GM18511 (cell line): ENCODE data around the gene FBXO5.
"Not testable (repeated sequence)": the region's sequence is repeated elsewhere in the genome, so short reads cannot be mapped to it uniquely, and the experiment has no call there.

Experiments used
- ATAC-seq: cut with Tn5 transposase; IDR thresholded peaks from one replicate; pipeline ENCODE4 v1.9.1; 2021; ENCODE audit warnings: mild to moderate bottlenecking, moderate library complexity; ENCODE audit not compliant: unreplicated experiment

Gene FBXO5

DNA sequence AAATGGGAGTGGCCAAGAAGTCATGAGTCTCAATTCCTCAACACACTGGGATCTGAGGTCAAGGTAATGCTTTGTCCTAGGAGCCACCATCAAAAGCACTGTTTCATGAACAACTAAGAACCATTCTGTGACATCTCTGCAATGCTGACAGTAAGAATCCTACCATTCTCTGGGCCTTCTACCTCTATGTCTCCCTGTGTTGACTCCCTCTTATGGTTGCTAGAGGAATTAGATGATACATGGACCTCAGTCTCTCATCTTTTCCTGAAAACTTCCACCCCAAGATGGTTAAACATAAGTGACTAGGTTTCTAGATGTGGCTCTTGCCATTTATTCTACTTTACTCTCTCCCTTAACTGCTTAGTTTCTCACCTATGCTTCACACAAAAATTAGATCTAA lies 10.6 kb upstream of the FBXO5 start:
- ATAC-seq = no peak

DNA sequence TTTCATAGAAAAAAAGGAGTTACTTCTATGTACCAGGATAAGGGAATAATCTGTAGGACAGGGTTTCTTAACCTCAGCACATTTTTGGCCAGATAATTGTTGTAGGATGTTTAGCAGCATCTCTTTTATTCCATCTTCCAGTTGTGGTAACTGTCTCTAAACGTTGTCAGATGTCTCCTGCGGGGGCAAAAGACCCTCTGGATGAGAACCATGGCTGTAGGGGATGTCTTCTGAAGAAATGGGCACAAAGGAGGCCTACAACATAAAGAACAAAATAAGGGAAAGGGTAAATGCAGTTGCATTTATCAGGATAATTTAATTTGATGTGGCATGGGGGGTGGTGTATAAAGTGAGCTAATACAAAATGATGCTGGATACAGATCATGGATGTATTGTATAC lies 4.1 kb upstream of the FBXO5 start:
- ATAC-seq = no peak

DNA sequence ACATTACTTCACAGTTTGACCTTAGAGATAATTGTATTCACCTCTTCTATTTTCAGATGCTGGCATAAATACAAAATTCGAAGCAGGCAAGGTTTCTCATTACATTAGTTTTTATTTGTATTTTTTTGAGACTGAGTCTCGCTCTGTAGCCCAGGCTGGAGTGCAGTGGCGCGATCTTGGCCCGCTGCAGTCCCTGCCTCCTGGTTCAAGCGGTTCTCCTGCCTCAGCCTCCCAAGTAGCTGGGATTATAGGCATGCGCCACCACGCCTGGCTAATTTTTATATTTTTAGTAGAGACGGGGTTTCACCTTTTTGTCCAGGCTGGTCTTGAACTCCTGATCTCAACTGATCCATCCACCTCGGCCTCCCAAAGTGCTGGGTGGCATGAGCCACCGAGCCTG lies 2.5 kb upstream of the FBXO5 start:
- ATAC-seq = not testable (repeated sequence)

DNA sequence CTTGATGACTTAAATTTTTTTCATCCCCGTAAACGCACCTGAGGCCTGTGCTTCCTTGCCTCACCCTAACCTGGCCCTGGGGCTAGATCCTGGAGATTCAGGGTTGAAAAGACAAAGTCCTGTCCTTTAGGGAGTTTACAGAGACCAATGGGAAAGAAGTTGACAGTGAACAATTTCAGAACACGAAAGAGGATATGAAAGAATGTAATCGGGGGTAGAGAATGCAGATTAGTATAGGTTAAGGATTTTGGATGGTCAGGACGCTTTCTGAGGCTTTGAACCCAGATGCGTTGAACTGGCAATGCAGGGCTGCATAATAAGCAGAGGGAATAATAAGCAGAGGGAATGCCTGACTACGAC lies 1.7 kb upstream of the FBXO5 start:
- peak; percentile 27 for ATAC-seq

DNA sequence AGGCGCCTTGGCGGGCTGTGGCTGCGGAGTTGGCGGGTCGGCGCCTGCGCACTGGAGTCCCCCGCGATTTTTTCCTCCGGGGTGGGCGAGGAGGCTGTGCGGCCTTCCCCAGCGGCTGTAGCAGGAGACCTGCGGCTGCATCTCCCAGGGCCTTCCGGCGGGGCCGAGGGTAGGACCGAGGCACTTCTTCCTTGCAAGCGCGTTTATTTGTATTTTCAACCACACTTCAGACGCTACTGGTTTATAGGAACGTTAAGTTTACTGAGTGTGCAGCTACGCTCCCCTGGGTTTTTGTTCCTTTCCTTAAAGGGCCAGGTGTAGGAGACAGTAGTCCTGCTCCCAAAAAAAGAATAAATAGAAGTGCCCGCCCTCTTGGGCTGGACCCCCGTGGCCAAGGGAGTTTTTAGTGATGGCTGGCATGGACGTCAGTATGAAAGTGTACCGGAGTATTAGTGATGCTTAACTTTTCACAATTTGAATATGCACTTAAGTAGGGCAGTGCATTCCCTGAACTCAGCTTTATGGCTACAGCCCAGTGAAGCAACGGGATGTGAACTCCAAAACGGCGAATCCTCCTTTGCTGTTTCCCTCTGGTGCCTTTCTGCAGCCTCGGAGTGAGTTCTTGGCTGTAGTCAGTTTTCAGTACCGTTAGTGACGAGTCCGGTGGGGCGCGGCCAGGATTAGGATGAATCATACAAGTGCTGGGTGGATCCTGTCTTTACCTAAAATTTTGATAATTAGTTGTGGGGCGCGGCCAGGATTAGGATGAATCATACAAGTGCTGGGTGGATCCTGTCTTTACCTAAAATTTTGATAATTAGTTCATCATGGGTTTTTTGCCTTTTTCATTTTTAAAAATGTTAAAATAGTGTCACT lies 1.0 kb upstream of the FBXO5 start:
- peak; percentile 29 for ATAC-seq

DNA sequence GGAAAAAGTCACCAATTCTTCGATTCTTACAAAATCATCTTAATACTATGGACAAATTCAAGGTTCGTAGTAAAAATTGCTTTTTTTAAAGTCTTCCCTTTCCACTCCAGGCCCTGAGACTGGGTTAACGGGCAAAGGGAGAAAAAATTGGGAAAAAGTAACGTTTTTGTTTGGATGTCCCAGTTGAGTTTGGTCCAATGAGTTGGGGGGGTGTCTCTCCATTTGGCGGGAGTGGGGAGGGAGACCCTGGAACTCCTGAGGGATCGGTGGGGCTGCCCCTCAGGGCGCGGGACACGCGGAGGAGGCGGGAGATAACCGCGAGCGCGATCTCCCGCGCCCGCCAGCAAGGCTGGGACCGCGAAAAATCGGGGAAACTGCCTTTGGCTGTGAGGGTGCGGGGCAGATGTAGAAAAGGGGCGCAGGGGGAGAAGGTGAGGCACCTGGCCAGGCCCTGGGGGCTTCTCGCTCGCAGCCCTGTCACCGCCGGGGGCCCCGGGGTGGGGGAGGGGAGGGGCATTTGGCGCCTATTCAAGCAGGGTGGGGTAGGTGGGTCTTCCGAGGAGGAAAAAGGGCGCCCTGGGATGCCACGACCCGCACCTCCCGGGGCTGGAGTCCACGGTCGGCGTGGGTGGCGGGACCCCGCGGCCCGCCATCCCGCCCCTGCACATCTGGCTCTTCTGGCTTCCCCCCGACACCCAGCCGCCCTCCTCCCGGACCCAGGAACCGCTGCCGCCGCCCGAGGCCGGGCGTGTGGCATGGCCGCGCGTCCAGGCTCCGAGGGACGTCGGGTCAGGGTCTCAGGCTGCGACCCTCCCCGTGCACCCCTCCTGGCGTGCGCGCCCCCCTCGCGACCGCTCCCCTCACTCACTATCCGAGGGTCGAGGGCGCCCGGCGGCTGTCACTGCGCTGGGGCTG lies 595 bp downstream of the FBXO5 start:
- ATAC-seq = no peak

DNA sequence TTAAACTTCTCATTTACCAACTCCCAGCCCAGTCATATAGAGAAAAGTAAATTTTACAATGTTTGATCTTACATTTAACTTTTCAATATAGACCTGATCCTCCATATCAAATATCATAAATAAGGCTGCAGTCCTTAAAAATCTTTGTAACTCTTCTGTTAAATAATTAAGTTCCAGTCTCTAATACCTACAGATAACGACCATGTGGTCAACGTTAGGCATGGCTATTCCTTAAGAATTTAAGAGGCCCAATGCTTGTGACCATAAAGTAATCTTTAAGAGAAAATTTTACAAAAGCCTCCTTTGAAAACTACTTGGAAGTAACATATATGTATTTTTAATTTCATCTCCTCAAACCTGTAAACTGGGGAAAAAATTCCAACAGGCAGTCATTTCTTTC lies 1.6 kb downstream of the FBXO5 start:
- ATAC-seq = no peak

DNA sequence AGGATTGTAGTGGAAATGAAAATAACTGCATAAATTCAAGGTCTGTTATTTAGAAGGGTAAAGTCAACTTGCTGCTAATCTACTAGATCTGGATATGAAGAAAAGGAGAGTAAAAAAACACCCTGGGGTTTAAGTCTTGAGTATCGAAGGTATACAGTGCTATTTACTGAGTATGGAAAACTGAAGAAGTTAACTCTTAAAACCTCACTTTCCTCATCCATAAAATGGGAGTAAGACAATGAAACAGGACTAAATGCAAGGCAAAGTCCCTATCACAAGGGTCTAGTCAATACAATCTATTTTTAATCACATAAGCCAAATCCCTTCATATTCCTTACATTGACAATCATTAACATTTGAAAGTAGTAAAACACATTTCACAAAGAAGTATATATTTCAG lies 2.2 kb downstream of the FBXO5 start:
- no peak for ATAC-seq

DNA sequence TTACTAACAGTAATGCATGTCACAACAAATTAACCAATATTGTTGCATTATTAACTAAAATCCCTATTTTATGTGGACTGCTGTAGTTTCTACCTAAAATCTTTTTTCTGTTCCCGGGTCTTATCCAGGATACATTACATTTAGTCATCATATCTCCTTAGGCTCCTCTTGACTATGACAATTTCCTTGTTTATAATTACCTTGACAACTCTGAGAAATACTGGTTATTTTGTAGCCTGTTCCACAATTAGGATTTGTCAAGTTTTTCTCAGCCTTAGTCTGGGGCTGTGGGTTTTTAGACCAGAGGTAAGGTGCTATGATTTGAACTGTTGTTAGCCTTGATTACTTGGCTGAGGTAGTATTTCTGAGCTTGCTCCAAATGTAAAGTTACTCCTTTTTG lies 3.7 kb downstream of the FBXO5 start:
- ATAC-seq = no peak

DNA sequence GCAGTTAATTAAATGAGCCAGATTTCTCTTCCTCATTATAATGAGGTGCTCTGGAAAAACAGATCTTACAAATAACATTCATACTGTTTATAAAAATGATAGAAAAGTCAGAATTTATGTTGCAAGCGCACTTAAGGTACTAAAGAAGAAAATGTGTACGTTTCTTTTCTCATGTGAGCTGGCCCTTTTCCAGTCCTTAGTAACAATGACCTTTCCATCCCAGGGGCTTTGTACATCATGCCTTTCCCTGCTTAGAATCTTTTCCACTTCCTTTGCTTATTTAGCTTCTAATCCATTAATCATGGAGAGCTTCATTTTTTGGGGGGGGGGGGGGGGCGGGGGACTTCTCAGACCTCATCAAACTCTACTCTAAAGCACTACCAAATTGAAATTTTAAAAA lies 4.8 kb downstream of the FBXO5 start:
- no peak for ATAC-seq

DNA sequence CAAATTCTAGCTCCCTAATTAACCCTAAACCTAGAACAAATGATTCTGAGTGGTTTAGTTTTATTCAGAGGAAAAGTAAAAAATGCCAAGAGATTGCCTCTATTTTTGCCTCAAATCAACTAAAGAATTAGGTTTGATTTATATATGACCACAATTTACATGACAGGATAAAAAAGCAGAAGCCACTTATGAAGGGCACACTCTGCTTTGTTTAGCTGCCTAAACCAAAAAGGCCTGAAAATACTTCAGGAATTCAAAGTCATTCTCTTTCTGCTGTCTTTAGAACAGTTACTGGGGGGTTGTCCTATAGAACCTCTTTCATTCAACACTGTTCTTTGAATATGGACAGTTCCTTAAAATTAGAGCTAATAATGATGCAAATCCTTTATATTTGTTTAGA lies 5.3 kb downstream of the FBXO5 start:
- no peak for ATAC-seq

DNA sequence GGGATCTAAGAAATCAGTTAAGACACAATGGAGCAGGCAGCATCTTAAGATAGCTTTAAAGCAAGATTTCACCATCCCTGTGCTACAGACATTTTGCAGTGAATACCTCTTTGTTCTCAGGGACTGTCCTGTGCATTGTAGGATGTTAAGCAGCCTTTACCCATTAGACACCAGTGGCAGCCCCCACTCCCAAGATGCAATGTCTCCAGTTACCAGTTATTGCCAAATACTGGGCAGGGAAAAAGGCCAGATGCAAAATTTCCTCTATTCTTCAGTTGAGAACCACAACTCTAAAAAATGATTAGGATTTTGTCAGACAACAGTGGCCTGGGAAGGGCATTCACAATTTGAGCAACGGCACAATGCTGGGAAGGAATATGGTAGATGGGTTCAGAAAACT lies 6.1 kb downstream of the FBXO5 start:
- no peak for ATAC-seq

DNA sequence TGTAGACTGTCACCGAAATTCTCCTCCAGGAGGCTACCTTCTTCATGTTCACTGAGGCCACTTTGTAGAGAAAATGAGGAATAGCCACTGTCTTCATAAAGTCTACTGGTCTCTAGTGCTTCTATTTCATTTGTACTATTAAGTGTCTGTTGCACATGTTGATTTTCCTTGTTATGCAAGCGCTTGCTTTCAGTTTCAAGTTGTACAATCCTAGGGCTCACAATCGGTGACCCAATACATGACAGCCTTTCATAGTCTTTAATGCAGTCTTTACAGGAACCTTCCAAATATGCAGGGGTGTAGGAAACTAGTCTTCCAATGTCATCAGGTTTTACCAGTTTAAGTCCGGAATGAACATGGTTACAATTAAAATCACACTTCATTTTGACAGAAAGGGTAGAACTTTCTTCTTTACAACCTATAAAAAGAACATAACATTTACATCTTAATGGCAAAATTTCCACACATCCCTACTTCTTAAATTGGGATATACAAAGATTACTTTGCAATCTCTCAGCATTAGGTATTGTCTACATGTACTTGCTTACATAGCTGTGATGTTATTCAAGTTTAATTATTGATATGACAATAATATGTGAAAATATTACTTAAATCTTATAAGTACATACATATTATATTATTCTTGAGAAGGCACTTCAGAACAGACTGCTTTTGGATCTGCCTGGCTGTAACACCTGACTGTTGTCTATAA lies 7.5 kb downstream of the FBXO5 start:
- peak; percentile 55 for ATAC-seq

DNA sequence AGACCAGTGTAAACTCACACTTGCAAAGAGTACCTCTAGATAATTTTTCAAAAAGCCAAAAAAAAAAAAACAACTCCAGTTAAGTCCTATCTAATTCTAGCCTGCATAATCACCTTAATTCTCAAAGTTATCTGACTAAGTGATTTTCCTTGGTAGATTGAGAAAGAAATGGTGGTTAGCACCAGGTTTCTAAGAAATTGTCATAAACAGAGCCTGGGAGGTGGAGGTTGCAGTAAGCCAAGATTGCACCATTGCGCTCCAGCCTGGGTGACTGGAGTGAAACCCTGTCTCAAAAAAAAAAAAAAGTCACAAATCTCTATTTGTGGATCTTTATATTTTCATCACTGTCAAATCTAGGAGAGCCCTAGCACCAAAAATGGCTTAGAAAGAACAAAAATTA lies 8.9 kb downstream of the FBXO5 start:
- no peak for ATAC-seq

DNA sequence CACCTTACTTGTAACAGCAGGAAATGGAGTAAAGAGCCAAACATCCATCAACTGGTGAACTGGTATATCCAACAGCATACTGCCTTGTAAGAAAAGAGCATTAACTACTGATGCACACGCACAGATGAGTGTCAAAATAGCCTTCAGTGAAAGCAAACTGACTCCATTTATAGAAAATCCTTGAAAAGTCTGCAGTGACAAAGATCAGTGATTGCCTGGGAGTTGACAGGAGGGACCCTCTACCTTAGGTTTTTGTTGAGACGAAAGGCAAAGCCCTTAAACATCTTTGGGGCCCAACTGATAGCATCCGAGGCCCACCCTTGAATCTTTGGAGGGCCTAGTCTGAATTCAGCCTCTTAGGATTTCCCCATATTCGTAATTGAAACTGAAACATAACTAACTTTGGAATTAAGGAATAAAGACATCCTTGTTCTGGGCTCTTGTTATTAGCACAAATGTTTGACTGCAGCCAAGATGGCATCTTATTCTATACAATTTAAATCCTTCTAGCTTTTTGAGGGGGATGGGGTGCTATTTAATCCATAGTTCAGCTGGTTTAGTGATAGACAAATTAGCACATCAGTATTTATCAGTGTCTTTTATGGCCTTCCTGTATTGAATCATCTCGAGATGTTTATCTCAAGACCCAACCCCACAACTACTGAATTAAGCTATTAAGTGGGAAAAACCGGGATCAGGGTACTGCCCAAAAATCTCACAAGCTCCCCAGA lies 13.0 kb downstream of the FBXO5 start:
- no peak for ATAC-seq

DNA sequence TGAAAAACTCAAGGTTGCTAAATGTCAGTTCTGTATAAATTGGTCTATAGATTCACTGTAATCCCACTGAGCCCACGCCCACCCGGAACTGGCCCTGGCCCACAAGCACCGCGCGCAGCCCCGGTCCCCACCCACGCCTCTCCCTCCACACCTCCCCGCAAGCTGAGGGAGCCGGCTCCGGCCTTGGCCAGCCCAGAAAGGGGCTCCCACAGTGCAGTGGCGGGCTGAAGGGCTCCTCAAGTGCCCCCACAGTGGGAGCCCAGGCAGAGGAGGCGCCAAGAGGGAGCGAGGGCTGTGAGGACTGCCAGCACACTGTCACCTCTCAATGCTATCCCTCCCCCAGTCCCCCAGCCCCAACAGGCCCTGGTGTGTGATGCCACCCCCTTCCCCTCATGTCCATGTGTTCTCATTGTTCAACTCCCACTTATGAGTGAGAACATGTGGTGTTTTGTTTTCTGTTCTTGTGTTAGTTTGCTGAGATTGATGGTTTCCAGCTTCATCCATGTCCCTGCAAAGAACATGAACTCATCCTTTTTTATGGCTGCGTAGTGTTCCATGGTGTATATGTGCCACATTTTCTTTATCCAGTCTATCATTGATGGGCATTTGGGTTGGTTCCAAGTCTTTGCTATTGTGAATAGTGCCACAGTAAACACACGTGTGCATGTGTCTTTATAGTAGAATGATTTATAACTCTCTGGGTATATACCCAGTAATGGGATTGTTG lies 16.5 kb downstream of the FBXO5 start:
- ATAC-seq = not testable (repeated sequence)

DNA sequence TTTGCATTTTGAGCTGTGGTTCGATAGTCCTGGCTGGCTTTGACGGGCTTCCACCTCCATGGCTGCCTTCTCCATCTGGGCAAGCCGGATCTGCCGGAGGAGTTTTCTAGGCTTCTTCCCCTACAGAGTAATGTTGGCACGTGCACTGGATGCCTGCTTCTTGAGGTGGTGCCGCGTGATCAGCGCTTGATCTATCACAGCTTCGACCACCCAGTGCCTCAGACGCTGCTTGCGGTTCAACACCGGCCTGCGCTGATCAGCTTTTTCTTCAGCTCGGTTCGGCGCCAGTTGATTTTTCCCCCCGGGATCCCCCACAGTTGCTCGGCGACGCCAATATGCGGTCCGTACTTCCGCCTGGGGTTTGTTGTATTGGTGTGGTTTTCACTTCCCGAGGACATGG lies 23.5 kb downstream of the FBXO5 start:
- ATAC-seq = no peak

DNA sequence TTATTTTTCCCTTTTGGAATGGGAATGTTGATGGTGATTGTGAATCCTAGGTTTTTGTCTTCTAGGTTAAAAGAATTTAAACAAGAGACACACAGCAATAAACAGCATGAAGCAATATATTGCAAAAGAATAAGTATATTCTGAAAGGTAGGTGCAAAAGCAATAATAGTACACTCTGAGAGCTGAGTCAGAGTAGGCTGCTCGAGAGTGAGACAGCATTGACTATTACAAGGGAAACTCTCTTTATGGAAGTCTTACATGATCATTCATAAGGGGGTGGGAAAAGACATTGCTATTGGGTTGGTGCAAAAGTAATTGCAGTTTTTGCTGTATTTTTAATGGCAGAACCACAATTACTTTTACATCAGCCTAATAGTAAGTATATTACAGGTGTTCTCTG lies 25.0 kb downstream of the FBXO5 start:
- no peak for ATAC-seq

DNA sequence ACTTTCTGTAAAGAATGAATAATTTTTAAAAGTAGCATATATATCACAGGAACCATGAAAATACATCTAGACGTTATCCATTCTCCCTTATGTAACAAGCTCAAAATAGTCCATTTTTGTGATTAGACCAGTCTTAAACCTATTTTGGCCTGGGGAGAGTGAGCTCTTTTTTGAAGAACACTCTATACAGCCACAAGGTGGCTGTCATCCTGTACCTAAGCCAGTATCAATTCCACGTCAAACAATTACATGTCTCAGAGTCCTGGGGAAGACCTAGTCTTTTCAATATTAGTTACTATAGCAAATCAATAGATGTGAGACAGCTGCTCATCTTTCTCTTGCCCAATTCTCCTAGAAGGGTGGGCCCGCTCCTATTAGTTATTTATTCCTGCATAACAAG lies 28.4 kb downstream of the FBXO5 start:
- no peak for ATAC-seq

DNA sequence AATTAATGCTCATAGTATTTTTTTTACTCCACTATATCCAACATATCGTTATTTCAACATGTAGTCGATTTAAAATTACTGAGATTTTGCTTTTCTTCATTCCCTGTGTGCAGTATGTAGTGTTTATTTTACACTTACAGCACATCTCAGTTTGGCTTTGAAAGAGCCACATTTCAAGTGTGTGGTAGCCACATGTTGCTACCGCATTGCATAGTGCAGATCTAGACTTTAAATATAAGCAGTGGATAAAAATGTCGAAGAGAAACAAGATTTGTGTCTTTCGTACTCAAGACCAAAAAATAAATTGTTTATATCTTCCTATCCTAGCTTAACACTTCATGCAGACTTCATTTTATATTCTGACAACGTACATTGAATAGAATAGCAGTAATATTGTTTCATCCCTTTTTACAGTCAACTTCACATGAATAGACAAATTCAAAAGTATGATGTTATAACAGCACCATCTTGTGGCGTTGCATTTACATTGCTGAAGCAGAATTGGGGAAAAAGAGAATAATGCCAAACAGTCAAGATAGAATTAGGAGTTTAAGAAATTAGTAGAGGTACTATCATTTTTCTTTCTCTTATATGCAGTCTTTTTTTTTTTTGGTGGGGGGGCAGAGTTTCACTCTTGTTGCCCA lies 29.9 kb downstream of the FBXO5 start:
- peak; percentile 40 for ATAC-seq
